GM18507 (cell line): ENCODE results near the gene SLC25A42.
"Not testable (repeated sequence)": the region's sequence is repeated elsewhere in the genome, so short reads cannot be mapped to it uniquely, and the experiment has no call there.

ENCODE experiments used
- DNase-seq: peaks from one replicate; pipeline ENCODE4 v3.0.0; 2011; ENCODE audit warnings: low read depth; ENCODE audit not compliant: insufficient read length; ENCODE audit errors: extremely low spot score
- FAIRE-seq: peaks from 2 replicates; lab custom pipeline; 2011; peaks lifted over from hg19 to GRCh38; lab: Jason Lieb, UNC

SLC25A42 gene

DNA sequence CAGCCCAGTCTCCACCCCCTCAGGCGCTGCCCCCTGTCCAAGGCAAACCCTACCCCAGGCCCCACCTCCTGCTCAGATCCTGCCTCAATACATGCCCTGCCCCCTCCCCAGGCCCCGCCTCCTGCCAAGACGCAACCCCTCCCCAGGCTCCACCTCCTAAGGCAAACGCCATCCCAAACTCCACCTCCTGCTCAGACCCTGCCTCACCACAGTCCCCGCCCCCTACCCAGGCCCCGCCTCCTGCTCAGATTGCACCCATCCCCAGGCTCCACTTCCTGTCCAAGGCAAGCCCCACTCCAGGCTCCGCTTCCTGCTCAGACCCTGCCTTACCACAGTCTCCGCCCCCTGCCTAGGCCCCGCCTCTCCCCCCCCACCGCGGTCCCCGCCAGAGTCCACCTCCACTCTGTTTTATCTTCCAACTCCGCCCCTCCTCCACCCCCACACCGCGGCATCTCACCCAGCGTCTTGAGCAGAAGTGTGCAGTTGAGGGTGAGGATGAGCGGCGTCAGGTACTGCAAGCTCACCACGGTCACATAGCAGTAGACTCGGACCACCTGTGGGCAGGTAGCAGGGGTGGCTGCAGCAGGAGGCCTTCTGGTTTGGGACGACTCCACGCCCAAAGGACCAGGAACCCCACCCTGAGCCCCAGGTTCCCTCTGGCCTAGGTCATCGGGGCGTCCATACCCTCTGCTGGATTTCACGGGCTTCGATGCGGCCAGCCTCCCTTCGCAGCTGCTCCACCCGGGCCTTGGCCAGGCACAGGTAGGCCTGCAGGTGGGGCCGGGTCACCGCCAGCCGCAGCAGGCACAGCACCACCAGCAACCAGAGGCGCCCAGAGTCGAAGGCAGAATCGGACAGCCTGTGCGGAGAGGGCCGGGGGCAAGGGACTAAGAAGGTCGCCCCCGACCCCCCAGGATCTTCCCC, 56.8 kb downstream of the SLC25A42 start:
- FAIRE-seq (no peak), DNase-seq (no peak)

DNA sequence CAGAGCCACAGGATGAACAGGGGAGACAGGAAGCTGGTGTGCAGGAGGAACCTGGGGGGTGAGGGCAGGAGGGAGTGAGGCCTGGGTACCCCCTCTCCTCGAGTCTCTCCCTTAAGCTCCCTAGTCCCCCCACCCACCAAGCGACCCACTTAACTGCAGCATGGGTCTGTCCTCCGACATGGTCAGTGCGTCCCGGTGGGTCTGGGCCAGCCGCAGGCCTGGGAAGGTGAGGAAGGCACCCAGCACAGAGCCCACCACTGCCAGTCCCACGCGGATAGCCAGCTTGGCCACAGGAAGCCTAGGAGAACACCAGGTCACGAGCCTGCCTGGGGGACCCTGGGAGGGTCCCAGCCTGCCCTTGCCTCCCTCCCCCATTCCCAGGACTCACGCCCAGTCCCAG, 57.6 kb downstream of the SLC25A42 start:
- no peak for DNase-seq
- FAIRE-seq = no peak

DNA sequence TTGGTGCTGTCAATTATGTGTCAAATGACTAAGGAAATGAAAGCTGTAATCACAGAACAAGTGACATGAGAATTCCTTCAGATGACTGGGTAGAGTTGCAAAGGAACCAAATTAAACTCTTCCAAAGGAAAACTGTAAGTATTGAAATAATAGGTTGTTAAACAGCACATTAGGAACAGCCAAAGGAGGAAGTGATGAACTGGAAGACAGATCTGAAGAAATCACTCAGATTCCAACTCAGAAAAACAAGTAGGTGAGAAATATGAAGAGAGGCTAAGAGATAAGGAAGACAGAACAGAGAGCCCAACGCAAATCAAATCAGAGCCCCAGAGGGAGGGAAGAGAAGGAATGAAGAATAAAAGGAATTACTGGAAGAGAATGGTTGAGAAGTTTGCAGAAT, 59.1 kb downstream of the SLC25A42 start:
- DNase-seq (no peak), FAIRE-seq (no peak)

DNA sequence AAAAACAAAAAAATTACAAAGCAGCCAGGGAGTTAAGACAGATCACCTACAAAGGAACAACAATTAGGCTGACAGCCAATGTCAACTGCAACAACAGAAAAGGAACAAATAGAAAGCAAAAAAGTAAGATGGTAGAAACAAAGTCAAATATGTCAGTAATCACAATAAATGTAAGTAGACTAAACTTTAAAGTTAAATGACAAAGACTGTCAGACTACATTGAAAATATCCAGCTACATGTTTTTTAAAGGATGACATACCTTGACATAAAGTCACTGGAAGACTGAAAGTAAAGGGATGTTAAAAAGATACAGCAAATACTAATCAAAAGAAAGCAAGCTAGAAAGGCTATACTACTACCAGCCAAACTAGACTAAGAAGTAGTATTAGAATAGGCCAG, 59.6 kb downstream of the SLC25A42 start:
- no peak for DNase-seq
- FAIRE-seq = no peak

DNA sequence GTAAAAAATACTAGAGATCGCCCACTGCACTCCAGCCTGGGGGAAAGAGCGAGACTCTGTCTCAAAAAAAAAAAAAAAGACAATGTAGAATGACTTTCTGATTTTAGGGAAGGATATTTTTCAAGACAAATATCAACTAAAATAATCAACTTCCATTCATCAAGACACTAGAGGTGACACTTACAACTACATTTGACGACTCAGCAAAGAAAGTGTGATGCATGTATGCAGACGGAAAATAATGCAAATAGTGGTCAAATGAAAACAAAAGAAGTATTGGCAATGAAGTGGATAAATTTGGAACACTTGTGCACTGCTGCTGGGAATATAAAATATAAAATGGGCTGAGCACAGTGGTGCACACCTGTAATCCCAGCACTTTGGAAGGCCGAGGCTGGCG, 62.3 kb downstream of the SLC25A42 start:
- no peak for DNase-seq
- FAIRE-seq = no peak

DNA sequence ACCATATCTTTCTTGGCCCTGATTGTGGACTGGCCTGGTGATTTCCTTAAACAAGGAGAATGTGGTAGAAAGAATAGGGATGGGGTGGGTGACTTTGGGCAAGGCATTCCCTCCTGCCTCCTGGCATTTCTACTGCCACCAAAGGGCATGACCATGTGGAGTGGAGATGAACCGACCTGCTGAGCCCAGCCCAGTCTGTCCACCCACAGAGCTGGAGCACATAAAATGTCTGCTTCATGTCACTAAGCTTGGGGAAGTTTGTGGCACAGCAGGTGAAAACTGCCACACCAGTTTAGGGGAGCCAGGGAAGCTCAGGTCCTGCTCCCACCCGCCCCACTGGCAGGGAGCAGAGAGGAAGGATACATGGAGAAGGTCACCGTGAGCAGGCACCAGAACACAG, 68.2 kb downstream of the SLC25A42 start:
- no peak for FAIRE-seq
- no peak for DNase-seq

DNA sequence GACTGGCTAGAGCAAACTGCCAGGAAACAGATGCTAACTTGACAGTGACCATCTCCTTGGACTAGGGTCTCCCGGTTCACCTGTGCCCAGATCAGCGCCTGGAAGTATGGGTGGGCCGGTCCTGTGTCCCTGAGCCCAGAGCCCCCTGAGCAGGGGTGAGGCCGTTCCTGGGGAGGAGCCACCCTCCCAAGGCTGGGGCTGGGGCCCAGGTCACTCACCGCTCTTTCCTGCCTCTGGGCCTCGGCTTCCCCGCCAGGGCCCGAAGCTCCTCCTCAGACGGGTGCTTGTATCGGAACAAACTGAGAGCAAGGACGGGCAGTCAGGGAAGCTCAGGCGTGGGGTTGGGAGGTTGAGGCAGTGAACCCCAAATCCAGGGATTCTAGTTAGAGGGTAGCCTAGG, 69.1 kb downstream of the SLC25A42 start:
- FAIRE-seq = no peak

DNA sequence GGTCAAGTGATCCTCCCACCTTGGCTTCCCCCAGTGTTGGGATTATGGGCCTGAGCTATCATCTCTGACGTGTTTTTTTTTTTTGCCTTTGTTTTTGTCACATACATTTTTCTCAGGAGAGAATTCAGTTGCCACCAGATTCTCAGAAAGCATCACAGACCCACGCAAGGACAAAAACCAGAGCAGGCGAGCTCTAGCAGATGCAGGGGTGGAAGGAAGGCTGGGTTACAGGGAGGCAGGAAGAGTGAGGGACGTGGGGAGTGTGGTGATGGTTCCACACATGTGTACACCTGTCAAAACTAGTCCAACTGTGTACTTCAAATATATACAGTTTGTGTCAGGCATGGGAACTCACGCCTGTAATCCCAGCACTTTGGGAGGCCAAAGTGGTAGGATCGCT, 70.2 kb downstream of the SLC25A42 start:
- FAIRE-seq = no peak
- no peak for DNase-seq

More for the DNA sequence above, 69.1 kb downstream of the SLC25A42 start:
- DNase-seq = no peak

DNA sequence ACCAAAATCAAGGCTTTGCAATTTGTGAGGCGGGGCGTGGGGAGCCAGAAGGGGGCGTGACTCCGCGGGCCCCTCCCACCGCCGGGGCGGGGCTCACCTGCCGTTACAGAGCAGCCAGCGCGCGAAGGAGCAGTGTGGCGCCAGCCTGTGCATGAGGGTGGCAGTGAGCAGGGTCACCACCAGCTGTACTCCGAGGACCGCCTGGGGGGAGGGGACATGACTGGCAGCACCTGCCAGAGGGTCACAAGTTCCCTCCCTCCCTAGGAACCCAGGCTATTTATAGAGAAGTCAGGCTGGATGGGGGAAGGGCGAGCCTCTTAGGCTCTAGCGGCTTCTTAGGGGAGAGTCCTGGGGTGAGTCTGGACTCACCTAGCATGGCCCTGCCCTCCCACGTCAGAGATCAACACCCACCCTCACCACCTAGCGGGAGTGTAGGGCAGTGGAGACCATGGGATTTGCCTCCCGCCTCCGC, 70.9 kb downstream of the SLC25A42 start:
- FAIRE-seq (no peak), DNase-seq (no peak)

DNA sequence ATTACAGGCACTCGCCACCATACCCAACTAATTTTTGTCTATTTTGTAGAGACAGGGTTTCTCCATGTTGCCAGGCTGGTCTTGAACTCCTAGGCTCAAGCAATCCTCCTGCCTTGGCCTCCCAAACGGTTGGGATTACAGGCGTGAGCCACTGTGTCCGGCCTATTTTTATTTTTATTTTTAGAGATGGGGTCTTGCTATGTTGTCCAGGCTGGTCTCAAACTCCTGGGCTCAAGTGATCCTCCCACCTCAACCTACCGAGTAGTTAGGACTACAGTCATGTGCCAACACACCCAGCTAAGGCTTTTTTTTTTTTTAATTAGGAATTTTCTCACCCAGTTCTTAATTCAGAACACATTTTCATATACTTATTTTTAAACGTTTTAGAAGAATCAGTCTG, 71.9 kb downstream of the SLC25A42 start:
- FAIRE-seq = not testable (repeated sequence)

DNA sequence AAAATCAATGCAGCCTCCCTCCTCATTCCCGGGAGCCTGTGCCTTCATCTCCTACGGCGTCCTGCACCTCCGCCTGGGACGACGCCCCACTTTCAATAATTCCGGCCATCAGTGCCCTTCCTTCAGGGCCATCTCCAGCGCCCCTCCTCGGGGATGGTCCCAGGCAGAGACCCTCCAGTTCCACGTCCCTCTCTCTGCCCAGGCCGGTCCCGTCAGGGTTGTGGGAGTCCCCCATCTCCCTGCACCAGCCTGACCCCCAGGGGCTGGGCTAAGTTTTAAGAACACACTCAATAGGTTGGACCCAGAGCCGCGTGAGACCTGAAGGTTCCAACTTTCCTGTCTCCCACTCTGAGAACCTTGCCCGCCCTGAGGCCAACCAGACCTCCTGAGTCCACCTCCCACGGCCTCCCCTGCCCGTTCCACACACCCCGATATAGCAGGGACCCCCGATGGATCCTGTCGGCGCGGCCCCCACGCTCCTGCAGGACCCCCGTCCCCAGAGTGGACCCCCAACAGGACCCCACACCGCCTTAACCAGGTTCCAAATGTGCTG, 73.8 kb downstream of the SLC25A42 start:
- FAIRE-seq = no peak
- no peak for DNase-seq

More for the DNA sequence above, 71.9 kb downstream of the SLC25A42 start:
- not testable (repeated sequence) for DNase-seq

DNA sequence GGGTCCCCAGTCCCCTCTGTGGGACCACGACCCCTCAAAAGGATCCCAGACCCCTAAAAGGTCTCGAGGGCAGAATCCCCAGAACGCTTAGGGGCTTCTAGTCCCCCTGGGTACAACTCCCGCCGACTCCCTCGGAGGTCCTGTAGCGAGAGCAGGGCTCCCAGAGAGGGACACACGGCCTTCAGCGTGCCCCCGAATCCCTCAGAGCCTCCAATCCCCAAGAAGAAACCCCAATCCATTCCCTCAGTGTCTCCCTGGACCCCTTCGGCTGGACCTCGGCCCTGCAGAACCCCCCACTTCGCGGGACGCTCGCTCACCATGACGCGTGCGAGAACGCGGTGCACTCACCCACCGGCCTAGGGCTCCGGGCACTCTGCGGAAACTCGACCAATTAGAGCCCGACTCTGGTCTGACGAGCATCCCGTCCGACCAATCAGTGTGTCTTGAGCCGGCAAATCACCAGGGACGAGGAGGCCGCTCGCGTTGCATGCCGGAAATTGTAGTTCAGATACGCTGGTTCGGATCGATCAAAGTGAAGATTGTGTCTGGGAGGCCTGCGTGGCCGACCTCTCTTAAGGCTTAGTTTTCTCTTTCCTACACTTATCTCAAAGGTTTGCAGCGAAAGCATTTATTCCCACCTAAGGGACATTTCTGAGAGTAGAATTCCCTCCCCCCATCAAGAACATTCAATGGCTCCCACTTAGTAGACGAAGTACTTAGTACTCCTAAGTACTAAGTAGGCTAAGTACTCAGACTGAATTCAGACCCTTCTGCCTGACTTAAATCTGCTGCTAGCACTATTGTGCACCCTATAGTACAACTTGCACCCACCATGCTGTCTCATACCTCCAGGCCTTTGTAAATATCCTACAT, 74.6 kb downstream of the SLC25A42 start, which contains the start of gene TMEM161A:
Gene TMEM161A (minus strand): TSS at position 370 of the 873 bp plus-strand sequence. CDS start 50 bp downstream, at position 320.
- FAIRE-seq (peak; percentile 98), DNase-seq (peak; percentile 99)

DNA sequence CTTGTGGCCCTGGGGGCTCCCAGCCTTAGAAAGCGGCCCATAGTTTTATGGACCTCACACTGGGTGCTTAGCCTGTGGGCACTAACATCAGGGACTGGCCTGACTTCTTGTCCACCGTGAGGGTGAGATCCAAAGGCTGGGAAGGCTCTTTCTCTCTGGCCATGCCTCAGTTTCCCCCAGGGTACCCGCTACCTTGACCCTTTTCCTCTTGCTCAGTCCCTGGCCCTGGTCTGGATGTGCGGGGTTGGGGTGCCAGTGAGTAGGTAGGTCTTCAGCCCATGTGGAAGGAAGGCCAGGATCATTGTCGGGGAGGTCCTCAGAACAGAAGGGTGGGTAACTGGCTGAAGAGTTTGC, 76.1 kb downstream of the SLC25A42 start:
- FAIRE-seq (no peak), DNase-seq (no peak)

DNA sequence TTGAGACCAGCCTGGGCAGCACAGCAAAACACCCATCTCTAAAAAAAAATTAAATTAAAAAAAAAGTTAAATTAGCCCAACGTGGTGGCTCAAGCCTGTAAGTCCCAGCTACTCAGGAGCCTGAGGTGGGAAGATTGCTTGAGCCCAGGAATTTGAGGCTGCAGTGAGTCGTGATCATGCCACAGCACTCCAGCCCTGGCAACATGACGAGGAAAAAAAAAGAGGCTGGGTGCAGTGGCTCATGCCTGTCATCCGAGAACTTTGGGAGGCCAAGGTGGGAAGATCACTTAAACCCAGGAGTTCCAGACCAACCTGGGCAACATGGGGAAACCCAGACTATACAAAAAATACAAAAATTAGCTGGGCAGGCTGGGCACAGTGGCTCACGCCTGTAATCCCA, 76.7 kb downstream of the SLC25A42 start:
- FAIRE-seq = no peak
- DNase-seq = no peak

DNA sequence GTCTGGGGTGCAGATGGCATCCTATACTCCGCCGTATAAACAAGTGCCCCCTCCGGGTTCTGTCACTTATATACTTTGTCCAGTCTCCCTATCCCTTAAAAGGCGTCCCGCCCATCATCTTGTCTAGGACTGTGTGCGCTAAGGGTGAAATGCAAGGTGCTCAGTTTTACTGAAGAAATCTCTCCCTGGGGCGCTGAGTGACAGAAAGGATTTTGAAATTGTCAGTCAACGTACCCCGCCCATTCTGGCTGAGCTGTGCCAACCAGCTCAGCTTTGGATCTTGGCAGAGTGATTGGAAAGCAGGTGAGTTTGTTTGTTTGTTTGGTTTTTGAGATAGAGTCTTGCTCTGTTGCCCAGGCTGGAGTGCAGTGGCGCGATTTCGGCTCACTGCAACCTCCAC, 78.6 kb downstream of the SLC25A42 start:
- DNase-seq (no peak), FAIRE-seq (no peak)

DNA sequence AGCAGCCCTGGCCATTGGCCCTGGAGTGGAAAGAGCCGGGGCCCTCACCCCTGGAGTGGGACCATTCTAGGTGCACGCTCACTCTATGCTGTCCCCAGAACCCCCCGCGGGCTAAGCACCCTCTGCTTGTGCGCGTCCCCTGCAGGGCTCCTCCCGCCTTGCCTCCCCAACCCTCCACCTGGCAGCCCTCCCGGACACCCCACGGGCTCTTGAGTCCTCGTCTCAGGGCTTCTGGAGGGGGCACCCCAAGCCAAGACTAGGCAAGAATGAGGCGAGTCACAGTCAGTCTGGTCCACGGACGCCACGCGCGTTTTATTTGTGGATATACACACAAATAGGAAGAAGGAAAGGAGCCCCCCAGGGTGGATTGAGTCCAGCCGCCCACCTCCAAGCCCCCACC, 81.5 kb downstream of the SLC25A42 start:
- FAIRE-seq (no peak), DNase-seq (no peak)

DNA sequence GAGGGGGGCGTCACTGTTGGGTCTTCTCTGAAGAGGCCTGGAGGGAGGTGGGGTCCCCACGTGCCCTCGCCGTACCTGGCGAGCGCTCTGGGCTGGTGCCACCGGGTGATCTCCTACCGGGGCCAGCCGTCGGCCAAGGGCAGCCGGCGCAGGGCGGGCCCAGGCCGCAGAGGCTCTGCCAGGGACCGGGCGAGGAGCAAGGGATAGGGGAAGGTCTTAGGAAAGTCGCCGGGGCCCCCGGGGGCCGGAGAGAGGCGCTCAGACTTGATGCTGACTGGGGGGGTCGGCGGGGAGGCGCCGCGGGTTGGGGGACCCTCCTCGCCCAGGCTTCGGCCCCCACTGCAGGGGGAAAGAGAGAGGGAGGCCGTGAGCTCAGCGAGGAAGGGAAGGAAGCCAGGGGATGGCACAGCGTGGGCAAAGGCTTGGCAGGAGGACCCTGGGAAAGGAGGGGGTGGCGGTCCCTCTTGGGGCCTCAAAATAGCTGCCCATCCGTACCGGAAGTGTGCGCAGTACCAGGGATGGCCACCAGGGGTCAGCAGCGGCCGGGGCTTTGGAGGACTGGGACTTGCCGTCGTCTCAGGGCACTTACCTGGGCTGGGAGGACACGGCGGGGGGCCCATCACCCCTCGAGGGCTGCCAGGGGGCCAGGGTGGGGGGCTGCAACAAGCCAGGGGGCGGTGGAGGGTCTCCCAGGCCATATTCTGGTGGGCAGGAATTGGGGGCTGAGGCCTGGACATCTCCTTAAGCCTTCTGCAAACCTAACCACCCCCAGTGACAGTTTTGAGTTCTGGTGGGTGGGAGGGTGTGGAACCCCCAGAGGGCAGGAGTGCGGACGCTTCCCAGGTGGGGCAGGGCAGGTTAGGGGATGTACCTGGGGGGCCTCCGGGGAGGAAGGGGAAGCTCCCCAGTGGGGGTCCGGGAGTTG, 82.2 kb downstream of the SLC25A42 start:
- FAIRE-seq (peak; percentile 75), DNase-seq (peak; percentile 62)

DNA sequence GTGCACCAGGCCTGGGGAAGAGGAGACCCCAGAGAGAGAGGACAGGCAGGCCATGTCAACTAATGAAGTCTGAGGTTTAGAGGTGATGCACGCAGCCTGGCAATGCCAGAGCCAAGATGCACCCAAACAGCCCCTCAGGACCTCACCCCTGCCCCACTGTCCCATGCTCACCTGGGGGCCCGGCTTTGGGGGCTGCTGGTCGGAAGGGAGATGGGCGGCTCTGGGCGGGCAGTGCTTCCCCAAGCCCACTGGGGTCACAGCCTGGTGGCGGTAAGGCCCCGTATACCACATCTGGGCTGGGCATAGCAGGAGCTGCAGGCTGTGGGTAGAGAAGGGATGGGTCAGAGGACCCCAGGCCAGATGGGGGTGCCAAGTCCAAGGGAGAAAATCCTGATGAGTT, 83.1 kb downstream of the SLC25A42 start:
- DNase-seq (no peak), FAIRE-seq (no peak)

DNA sequence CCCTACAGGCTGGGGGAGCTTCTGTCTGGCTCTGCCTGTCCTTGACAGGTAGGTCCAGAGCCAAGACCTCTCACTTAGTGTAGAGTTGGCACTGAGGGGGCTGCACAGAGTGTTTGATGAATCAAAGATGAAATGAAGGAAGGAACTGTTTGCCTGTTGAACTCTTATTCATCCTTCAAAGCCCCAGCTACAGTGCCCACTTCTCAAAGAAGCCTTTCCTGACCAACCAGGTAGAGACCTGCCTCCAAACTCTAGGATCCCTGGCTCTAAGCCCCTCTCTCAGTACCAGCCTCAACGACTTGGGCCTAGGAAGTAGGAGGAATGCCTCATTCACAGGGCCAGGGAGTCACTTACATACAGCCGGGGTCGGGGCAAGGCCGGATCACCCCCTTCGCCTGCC, 83.5 kb downstream of the SLC25A42 start:
- DNase-seq (no peak), FAIRE-seq (no peak)
